T follicular helper cell (primary cell): ENCODE results near the gene CPEB3.

Experiments
- DNase-seq: peaks from one replicate; pipeline ENCODE4 v3.0.0-alpha.2; 2020; ENCODE audit warnings: low read depth

CPEB3 gene

GRCh38 chr10:92102601-92103213 is 188.2 kb downstream of the CPEB3 start:
- no peak for DNase-seq

- no peak for DNase-seq
These were observed 195.9 kb downstream of the CPEB3 start for GRCh38 chr10:92094960-92095359.

- DNase-seq: no peak
These were observed 198.9 kb downstream of the CPEB3 start for GRCh38 chr10:92091965-92092364.

GRCh38 chr10:92087750-92088395 is 203.0 kb downstream of the CPEB3 start:
- DNase-seq: peak; percentile 28

- DNase-seq: no peak
These were observed 208.1 kb downstream of the CPEB3 start for GRCh38 chr10:92082583-92083280.

- DNase-seq: no peak
These were observed 209.2 kb downstream of the CPEB3 start for GRCh38 chr10:92081641-92082040.

- no peak for DNase-seq
These were observed 210.6 kb downstream of the CPEB3 start for GRCh38 chr10:92080244-92080643.

- DNase-seq: no peak
These were observed 211.9 kb downstream of the CPEB3 start for GRCh38 chr10:92079003-92079402.

GRCh38 chr10:92076722-92077121 is 214.2 kb downstream of the CPEB3 start:
- no peak for DNase-seq

- no peak for DNase-seq
These were observed 215.0 kb downstream of the CPEB3 start for GRCh38 chr10:92075829-92076228.

GRCh38 chr10:92074126-92074887 is 216.6 kb downstream of the CPEB3 start:
- no peak for DNase-seq

- no peak for DNase-seq
These were observed 222.0 kb downstream of the CPEB3 start for GRCh38 chr10:92068900-92069299.

- no peak for DNase-seq
These were observed 224.5 kb downstream of the CPEB3 start for GRCh38 chr10:92066386-92066785.

GRCh38 chr10:92064506-92064905 is 226.4 kb downstream of the CPEB3 start:
- DNase-seq: no peak

- no peak for DNase-seq
These were observed 228.6 kb downstream of the CPEB3 start for GRCh38 chr10:92062273-92062672.

GRCh38 chr10:92054807-92055206 is 236.1 kb downstream of the CPEB3 start:
- no peak for DNase-seq

GRCh38 chr10:92052741-92053140 is 238.1 kb downstream of the CPEB3 start:
- DNase-seq: no peak

GRCh38 chr10:92052088-92052487 is 238.8 kb downstream of the CPEB3 start:
- no peak for DNase-seq

GRCh38 chr10:92047215-92047614 is 243.7 kb downstream of the CPEB3 start:
- DNase-seq: no peak

- no peak for DNase-seq
These were observed 245.2 kb downstream of the CPEB3 start for GRCh38 chr10:92045641-92046106.

- no peak for DNase-seq
These were observed 248.3 kb downstream of the CPEB3 start for GRCh38 chr10:92042541-92042940.

GRCh38 chr10:92038949-92039348 is 251.9 kb downstream of the CPEB3 start:
- DNase-seq: no peak
